Measurements from ENCODE around the gene RNMT. TPM values are rescaled to one million over a fixed set of nuclear protein-coding genes. Genes with fewer than 3 reads are reported as not detected.

Gene RNMT
- polyA plus RNA-seq, 1 donor from 2014 or later = 29.8 TPM

DNA sequence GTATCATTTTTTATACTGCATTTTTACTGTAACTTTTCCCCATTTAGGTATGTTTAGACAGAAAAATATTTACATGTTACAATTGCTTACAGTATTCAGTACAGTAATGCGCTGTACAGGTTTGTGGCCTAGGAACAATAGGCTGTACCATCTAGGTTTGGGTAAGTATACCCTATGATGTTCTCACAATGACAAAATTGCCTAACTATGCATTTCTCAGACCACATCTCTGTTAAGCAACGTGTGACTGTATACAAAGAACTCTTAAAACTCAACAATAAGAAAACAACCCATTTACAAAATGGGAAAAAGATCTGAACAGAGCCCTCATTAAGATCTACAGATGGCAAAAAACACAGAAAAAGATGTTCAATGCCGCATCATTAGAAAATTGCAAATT, 29.5 kb upstream of the RNMT start:
- Histone ChIP-seq H3K9ac (ENCODE audit: low read length) (no peak overlapping the region), H3K4me2 (ENCODE audit: low read length) (no peak overlapping the region), H3K27ac (ENCODE audit: low read length) (no peak overlapping the region), H3K9me3 (ENCODE audit: low read length) (no peaks in the 10 kb centered on the region), H3K36me3 (ENCODE audit: insufficient read depth, low read length) (no peaks in the 10 kb centered on the region), H4K20me1 (ENCODE audit: insufficient read depth) (no peaks in the 10 kb centered on the region), H3K9me2 (ENCODE audit: insufficient read depth, low read length) (no peaks in the 10 kb centered on the region), H3F3A (ENCODE audit: insufficient read depth, low read length, poor library complexity, severe bottlenecking) (no peaks in the 10 kb centered on the region), H3K4me3 (ENCODE audit: low read length) (no peak overlapping the region), H2AFZ (ENCODE audit: low read depth, low read length) (no peak overlapping the region), H3K27me3 (ENCODE audit: insufficient read depth, low read depth, low read length) (no peaks in the 10 kb centered on the region), H3K79me2 (replicated peaks; ENCODE audit: insufficient read depth, low read length) (no peaks in the 10 kb centered on the region)
- TF ChIP-seq EP300 (conservative IDR thresholded peaks at IDR 0.05; ENCODE audit: poor library complexity, severe bottlenecking) (no peak), RAD21 (conservative IDR thresholded peaks at IDR 0.05) (no peak)

DNA sequence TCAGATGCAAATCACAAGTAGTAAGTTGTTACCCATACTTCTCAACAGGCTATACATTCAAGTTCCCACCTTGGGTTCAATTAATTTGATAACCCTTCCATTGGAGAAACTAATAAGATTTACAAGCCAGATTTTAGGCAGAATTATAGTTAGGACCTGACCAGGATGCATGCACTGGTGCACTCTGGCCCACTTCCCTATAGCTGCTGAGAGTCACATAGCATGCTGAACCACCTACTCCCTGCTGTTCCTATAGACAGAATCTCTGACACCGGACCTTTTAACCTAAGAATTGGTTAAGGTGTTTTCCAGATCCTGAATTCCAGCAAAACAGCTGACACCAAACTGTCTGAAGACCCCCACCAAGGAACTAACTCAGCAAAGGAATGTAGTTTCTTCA, 26.3 kb upstream of the RNMT start:
- Histone ChIP-seq H3F3A (ENCODE audit: insufficient read depth, low read length, poor library complexity, severe bottlenecking) (no peaks in the 10 kb centered on the region), H3K4me2 (ENCODE audit: low read length) (no peak overlapping the region), H3K4me3 (ENCODE audit: low read length) (no peak overlapping the region), H3K9me2 (ENCODE audit: insufficient read depth, low read length) (no peaks in the 10 kb centered on the region), H3K27ac (ENCODE audit: low read length) (no peak overlapping the region), H3K79me2 (replicated peaks; ENCODE audit: insufficient read depth, low read length) (no peaks in the 10 kb centered on the region), H2AFZ (ENCODE audit: low read depth, low read length) (no peak overlapping the region), H3K9ac (ENCODE audit: low read length) (no peak overlapping the region), H3K27me3 (ENCODE audit: insufficient read depth, low read depth, low read length) (no peaks in the 10 kb centered on the region), H3K36me3 (ENCODE audit: insufficient read depth, low read length) (no peaks in the 10 kb centered on the region), H3K9me3 (ENCODE audit: low read length) (no peaks in the 10 kb centered on the region), H4K20me1 (ENCODE audit: insufficient read depth) (no peaks in the 10 kb centered on the region)
- no peak for TF ChIP-seq EP300 (conservative IDR thresholded peaks at IDR 0.05; ENCODE audit: poor library complexity, severe bottlenecking)
- TF ChIP-seq MXI1 (conservative IDR thresholded peaks at IDR 0.05; ENCODE audit: poor library complexity, severe bottlenecking) = no peak
- no peak for TF ChIP-seq RAD21 (conservative IDR thresholded peaks at IDR 0.05)
- no peak for TF ChIP-seq POLR2AphosphoS5 (IDR thresholded peaks at IDR 0.05)
- TF ChIP-seq TAF1 (IDR thresholded peaks at IDR 0.05; ENCODE audit: low read depth) = no peak
- no peak for TF ChIP-seq SMC3 (conservative IDR thresholded peaks at IDR 0.05; ENCODE audit: poor library complexity)
- no peak for TF ChIP-seq REST (IDR thresholded peaks at IDR 0.05; ENCODE audit: borderline replicate concordance)
- TF ChIP-seq EZH2 (IDR thresholded peaks at IDR 0.05; ENCODE audit: borderline replicate concordance, insufficient read depth, low read length, poor library complexity, severe bottlenecking) = no peak
- TF ChIP-seq, protein P1, sequence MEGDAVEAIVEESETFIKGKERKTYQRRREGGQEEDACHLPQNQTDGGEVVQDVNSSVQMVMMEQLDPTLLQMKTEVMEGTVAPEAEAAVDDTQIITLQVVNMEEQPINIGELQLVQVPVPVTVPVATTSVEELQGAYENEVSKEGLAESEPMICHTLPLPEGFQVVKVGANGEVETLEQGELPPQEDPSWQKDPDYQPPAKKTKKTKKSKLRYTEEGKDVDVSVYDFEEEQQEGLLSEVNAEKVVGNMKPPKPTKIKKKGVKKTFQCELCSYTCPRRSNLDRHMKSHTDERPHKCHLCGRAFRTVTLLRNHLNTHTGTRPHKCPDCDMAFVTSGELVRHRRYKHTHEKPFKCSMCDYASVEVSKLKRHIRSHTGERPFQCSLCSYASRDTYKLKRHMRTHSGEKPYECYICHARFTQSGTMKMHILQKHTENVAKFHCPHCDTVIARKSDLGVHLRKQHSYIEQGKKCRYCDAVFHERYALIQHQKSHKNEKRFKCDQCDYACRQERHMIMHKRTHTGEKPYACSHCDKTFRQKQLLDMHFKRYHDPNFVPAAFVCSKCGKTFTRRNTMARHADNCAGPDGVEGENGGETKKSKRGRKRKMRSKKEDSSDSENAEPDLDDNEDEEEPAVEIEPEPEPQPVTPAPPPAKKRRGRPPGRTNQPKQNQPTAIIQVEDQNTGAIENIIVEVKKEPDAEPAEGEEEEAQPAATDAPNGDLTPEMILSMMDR (IDR thresholded peaks at IDR 0.05; ENCODE audit: poor library complexity, severe bottlenecking) = no peak

DNA sequence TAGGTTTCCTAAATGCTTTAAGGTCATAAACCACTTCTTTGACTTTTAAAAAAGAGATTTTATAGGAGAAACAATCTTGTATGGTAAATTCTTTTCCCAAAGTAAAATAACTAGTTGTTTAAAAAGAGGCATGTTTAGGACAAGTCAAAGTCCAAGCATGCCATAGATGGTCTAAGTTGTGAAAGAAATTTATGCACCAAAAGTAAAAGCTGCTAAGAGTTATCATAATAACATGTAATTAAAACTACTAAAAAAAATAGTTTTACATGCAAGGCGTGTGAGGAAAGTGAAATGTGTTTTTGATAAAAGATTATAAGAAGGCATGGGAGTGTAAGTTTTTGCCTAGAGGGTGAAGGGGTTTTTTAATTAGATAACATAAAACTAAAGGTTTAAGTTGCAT, 22.6 kb upstream of the RNMT start:
- H3K36me3 ChIP-seq (ENCODE audit: insufficient read depth, low read length) = no peaks in the 10 kb centered on the region
- no peak overlapping the region for H2AFZ ChIP-seq (ENCODE audit: low read depth, low read length)
- H3K4me3 ChIP-seq (ENCODE audit: low read length) = no peak overlapping the region
- no peaks in the 10 kb centered on the region for H3K9me3 ChIP-seq (ENCODE audit: low read length)
- no peaks in the 10 kb centered on the region for H3K9me2 ChIP-seq (ENCODE audit: insufficient read depth, low read length)
- H3K79me2 ChIP-seq (replicated peaks; ENCODE audit: insufficient read depth, low read length) = no peaks in the 10 kb centered on the region
- H3K9ac ChIP-seq (ENCODE audit: low read length) = no peak overlapping the region
- H4K20me1 ChIP-seq (ENCODE audit: insufficient read depth) = no peaks in the 10 kb centered on the region
- H3K27ac ChIP-seq (ENCODE audit: low read length) = no peak overlapping the region
- no peaks in the 10 kb centered on the region for H3K27me3 ChIP-seq (ENCODE audit: insufficient read depth, low read depth, low read length)
- H3K4me2 ChIP-seq (ENCODE audit: low read length) = no peak overlapping the region
- no peaks in the 10 kb centered on the region for H3F3A ChIP-seq (ENCODE audit: insufficient read depth, low read length, poor library complexity, severe bottlenecking)
- TF ChIP-seq, protein P1 (IDR thresholded peaks at IDR 0.05; ENCODE audit: poor library complexity, severe bottlenecking) = no peak
- TF ChIP-seq MXI1 (conservative IDR thresholded peaks at IDR 0.05; ENCODE audit: poor library complexity, severe bottlenecking) = no peak
- no peak for TF ChIP-seq POLR2AphosphoS5 (IDR thresholded peaks at IDR 0.05)
- no peak for TF ChIP-seq EP300 (conservative IDR thresholded peaks at IDR 0.05; ENCODE audit: poor library complexity, severe bottlenecking)
- TF ChIP-seq REST (IDR thresholded peaks at IDR 0.05; ENCODE audit: borderline replicate concordance) = no peak
- TF ChIP-seq EZH2 (IDR thresholded peaks at IDR 0.05; ENCODE audit: borderline replicate concordance, insufficient read depth, low read length, poor library complexity, severe bottlenecking) = no peak
- no peak for TF ChIP-seq TAF1 (IDR thresholded peaks at IDR 0.05; ENCODE audit: low read depth)
- TF ChIP-seq SMC3 (conservative IDR thresholded peaks at IDR 0.05; ENCODE audit: poor library complexity) = no peak
- TF ChIP-seq RAD21 (conservative IDR thresholded peaks at IDR 0.05) = no peak
